Activated CD4-positive, alpha-beta T cell treated with anti-CD3 and anti-CD28 coated beads for 48 hours (primary cell): ENCODE data around the gene CTPS1.

ENCODE experiments used
- DNase-seq: peaks from one replicate; pipeline ENCODE4 v3.0.0-alpha.2; 2020

CTPS1 gene

DNA sequence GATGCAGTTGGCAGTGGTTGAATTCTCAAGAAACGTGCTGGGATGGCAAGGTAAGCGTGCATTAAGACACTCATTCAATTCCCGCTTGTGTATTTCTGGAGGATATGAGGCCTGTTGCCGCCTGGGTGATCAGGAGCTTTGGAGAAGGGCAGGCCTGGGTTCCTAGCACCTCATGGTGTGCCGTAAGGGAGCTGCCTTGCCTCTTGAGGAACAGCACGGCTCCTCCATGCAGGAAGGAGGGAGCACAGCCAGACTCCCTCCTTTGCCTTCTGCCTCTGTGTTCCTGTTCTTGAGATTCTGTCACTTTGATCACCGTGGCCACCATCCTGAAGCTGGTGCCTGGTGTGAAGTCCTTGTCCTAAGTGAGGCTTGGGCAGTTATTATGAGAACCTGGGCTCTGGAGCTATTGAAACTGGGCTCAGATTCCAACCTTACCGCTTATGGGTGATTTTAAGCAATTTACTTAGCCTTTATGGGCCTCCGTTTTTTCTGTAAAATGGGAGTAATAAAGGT lies 23.7 kb downstream of the CTPS1 start:
- no peak for DNase-seq

DNA sequence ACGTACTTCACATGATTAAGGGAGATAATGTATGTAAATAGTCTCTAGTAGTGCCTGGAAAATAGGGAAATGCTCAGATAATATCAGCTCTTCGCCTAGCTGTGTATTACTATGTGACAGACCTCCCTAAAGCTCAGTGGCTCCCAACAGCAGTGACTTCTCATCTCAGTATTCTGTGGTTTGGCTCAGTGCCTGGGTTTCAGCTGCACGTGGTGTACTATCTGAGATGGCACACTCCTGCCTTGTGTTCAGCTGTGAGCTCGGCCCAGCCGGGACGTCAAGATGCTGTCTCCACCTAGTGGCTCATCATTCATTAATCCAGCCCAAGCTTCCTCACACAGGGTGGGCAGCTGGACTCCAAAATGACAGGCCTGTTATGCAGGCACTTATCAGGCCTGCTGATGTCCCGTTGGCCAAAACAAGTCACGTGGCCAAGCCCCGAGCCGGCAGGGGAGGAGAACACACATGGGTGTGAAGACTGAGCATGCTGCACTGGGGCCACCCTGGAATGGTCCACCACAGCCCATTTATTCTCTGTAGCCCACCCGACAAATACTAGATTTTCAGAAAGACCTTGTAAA lies 24.2 kb downstream of the CTPS1 start:
- DNase-seq, result peak; percentile 93

DNA sequence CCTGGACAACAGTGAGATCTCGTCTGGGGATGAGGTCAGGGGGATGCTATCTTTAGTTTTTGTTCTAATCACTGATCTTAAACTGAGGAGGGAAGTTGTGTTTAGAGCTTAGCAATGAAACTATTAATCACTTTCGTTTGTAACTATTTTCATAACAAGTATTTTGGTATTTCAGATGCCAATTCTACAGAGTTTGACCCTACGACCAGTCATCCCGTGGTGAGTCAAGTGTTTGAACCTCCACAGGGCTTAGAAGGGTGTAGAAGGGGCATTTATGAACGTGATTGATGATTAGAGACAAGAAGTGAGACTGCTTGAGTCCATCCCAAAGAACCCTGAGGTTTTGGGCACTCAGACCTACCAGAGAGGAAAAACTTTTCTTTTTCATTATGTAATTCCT lies 26.4 kb downstream of the CTPS1 start:
- DNase-seq, result no peak

DNA sequence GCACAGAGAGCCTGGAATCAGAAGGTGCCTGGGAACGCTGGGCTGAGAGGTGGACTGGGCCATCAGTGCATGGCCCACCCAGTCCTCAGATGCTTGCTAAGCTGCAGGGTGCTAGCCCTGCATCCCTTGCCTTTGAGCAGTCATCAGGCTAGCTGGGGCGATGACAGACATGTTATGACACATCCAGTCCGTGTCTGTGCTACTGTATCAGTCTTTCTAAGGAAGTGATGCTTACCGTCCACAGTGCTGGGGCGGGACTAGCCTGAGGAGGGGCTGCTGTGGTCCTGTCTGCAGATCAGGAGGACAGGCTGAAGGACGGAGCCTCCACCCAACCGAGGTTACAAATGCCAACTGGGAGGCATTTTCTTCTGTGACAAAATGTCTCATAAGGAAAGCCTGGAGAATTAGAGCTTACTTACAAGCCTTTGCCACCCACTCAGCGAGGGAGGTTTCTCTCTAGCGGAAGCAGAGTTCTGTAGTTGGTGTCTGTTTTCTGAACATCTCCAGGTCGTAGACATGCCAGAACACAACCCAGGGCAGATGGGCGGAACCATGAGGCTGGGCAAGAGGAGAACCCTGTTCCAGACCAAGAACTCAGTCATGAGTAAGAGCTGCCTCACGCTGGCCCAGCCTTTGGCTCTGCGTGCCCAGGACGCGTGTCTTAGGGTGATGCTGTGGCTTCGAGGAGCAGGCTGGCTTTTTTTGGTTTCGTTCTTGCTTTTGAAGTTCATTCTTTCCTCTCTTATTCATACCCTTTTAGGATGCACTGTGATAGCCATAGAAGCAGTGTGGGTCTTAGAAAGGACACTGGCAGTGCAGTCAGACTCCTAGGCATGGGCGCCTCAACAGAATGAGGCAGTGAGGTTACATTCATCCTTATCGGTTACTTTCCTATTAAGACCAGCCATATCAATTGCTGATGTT lies 27.7 kb downstream of the CTPS1 start:
- no peak for DNase-seq

DNA sequence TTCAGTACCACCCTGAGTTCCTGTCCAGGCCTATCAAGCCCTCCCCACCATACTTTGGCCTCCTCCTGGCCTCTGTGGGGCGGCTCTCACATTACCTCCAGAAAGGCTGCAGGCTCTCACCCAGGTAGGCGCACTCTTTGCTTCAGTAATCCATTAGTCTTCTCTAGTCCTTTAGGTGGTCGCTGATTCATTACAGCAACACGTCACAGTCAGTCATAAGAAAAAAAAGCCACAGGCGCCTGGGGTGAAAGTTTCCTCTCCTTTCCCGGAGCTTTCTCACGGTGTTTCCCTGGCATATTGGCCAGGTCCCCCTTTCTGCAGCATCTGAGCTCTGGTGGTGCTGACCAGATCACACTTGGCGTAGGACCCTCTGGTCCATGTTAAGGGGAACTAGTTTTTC lies 30.0 kb downstream of the CTPS1 start:
- no peak for DNase-seq

DNA sequence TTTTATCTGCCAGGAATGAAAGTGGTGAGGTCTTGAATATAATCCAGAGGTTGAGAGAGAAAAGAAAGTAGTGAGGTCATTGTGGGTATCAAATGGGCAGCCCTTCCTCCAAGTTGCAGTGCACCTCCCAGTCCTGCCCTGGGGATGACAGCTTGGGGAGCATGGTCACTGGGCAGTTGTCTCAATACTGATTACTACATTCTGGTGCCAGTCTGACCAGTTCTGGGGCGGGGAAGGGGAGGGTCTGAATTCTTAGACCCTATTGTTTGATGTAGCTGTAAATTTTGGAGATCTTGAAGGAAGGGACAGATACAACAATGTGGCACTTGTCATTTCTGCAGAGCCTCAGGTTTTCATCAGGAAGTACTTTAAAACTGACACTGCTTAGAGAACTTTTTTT lies 30.8 kb downstream of the CTPS1 start:
- no peak for DNase-seq

DNA sequence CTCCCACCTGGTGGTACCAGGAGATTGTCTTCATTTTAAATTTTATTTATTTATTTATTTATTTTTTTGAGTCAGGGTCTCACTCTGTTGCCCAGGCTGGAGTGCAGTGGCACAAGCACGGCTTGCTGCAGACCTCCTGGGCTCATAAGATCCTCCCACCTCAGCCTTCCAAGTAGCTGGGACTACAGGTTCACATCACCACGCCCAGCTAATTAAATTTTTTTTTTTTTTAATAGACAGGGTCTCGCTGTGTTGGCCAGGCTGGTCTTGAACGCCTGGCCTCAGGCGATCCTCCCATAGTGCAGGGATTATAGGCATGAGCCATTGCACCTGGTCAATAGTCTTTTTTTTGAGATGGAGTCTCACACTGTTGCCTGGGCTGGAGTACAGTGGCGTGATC lies 33.5 kb downstream of the CTPS1 start:
- DNase-seq, result no peak

DNA sequence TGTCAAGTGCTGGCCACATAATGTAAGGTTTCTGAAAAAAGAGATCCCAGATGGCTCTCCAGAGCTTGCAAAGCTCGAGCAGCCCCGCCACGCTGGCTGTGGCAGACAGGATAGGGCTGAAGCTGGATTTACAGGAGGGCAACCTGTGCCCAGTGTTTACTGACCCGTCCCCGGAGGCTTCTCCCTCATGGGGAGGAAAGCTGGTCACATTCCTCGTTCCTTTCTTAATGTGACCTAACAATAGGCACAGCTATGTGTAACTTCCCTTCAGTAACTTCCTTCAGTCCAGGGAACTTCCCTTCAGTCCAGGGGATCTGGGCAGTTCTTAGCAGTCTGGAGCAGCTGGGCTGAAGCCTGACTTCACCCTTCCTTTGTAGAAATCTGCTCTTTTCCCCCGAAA lies 34.3 kb downstream of the CTPS1 start:
- no peak for DNase-seq

DNA sequence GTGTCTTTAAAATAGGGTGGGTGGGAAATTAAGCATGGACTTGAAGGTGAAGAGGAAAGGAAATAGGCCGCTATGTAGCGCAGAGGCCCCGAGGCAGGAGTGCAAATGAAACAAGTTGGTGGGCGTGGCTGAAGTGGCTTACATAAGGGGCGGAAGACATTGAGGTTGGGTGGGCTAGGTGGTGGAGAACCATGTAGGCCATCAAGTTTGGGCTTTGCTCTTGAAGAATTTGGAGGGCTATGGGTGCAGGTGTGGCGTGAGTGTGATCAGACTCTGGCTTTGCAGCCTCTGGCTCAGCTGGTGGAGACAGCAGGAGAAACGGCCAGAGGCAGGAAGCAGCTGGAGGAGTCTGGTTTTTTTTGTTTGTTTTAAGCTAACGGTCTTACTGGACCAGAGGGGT lies 35.4 kb downstream of the CTPS1 start:
- no peak for DNase-seq

DNA sequence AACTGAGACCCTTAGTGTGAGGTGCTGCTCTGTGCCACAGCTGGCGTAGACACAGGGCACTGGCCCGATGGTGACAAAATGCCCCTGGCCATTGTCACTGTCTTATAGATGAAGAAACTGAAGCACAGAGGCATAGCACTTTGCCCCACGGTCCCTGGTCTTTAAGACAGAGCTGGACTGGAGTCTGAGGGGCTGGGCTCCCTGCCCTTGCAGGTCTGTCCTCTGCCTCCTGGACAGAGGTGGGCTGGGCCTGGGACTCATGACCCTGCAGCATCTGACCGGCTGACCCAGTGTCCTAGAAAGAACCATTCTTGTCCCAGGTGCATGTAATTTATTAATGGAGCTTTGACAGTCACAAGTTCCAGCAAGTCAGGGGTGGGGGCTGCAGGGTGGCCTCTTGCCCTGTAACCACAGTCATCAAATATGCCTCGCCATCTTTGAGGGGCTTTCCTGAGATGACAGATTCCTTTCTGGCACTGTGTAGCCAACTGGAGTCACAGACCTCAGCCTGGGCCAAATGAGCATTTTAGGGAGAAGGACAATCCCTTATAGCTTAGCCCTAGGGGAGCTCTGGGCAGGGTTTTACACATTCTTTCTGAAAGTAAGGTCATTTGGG lies 35.9 kb downstream of the CTPS1 start:
- DNase-seq, result no peak

DNA sequence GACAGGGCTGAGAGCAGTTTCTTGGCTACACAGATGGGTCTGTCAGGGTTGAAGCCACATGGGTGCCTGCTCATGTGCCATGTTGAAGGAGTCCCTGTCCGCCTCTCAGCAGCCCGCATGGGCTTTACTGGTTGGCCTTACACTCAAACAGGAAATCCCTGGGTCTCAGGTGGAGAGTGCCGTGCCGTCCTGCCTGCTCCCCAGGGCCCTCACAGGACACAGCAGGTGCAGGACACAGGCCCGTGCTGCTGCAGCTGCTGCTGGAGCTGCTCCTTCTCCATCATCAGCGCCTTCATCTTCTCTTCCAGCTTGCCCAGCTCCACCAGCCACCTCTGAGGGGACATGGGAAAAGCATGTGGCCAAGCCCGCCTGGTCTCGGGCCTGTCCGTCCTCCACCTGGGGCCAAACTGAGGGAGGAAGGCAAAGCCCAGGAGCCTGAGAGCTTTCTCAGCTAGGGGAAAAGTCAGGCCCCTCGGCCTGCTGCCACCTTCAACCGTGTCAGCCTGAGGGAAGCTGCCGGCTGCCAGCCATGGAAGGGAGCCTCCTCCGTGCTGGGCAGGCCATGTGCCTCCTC lies 36.5 kb downstream of the CTPS1 start:
- DNase-seq, result no peak

DNA sequence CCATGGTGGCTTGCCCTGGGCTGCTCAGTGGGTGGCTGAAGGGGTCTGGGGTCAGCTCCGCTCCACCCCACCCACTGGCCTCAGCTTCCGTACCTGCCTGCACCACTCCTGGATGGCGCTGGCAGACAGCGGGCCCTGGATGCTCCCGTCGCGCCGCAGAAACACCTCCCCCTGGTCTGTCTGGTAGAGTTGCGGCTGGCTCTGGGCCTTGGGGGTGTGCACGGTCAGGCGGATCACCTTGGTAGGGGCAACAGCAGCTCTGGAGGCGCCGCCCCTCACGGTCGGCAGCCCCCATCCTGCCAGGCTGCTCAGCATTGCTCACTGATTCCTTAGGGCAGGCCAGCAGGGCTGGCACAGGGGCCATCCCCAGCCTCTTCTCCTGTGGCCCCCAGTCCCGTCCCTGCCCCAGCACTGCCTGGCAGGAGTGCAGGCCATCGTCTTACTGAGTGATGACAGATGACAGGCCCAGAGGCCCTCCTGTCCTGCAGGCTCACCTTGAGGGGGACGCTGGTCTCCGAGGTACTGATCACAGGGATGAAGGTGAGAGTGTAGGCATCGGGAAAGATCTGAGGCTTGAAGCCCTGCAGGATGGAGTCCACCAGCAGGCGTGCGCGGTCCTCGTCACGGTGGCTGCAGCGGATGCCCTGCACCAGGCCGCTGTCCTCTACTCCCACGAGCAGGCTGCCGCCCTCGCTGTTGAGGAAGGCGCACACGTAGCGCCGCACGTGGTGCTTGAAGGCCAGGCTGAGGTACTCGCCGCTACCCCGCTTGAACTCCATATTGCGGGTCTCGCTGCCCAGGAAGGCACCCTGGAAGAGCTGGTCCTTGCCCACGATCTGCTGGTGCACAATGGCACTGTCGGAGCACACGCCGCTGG lies 37.9 kb downstream of the CTPS1 start:
- no peak for DNase-seq

DNA sequence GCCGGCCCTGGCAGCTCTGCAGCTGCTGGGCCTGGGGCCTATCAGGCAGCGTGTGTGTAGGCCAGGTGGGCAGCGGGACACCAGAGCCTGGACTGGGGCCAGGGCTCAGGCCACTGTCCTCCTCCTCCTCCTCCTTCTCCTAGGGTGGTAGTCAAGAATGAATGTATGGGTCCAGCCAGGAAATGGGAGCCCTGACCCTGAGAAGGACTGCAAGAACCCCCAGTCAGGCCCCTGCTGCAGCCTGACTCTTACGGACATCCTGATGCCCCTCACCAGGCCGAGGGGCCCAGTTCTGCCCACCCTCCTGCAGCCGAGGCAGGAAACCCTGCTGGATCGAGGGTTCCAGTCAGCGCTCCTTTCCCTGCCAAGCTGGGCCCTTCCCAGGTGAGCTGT lies 38.5 kb downstream of the CTPS1 start:
- no peak for DNase-seq

DNA sequence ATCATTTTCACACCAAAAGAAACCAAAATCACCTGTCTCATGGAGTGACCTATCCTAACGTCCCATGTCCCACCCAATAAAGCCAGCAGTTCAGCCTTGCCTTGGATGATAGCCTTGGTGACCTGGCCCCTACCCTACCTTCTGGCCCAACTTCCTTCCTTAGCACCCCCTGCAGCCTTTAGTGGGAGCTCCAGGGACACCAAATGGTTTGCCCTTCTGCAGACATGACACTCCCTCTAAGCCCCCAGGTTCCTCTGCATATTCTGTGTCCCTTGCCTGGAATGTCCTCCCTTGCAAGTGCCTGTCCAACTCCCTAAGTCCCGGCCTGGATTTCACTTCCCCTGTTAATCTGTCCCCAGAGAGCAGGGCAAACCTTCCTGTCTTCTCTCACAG lies 39.9 kb downstream of the CTPS1 start:
- DNase-seq, result no peak

DNA sequence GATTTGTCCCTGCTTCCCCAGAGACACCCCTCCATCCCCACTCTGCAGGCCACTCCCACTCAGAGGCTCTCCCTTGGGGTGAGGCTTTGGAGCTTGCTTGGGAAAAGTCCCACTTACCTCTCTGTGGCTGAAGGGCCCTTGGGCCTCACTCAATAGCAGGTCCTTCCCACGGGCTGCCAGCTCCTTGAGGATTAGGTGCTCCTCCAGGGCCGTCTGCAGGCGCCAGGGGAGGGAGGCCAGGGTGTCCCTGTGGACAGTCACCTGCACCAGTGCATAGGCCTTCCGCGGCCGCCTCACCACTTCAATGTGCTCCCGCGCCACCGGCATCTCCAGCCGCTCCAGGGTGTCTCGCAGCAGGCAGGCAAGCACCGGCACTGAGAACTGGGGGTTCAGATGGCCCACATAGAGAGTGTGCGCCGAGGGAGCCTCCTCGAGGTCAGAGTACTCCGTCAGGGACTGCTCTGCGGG lies 40.6 kb downstream of the CTPS1 start:
- DNase-seq, result no peak

DNA sequence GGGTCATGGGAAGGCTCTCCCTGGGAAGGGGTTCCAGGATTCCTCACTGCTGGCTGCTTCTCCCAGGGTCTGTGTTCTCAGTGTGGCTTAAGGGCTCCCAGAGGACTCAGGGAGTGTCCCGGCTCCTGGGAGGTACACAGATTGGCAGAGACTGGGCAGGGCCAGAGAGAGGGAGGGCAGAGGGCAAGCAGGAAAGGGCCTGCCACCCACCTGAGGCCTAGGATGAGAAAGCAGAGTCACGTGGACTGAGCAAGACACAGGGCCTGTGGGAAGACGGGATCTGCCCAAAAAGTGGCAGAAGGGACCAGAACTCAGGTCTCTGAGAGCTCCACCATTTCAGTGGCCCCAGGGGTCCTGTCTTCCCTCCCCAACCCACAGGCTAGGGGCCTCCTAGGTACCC lies 41.2 kb downstream of the CTPS1 start:
- no peak for DNase-seq

DNA sequence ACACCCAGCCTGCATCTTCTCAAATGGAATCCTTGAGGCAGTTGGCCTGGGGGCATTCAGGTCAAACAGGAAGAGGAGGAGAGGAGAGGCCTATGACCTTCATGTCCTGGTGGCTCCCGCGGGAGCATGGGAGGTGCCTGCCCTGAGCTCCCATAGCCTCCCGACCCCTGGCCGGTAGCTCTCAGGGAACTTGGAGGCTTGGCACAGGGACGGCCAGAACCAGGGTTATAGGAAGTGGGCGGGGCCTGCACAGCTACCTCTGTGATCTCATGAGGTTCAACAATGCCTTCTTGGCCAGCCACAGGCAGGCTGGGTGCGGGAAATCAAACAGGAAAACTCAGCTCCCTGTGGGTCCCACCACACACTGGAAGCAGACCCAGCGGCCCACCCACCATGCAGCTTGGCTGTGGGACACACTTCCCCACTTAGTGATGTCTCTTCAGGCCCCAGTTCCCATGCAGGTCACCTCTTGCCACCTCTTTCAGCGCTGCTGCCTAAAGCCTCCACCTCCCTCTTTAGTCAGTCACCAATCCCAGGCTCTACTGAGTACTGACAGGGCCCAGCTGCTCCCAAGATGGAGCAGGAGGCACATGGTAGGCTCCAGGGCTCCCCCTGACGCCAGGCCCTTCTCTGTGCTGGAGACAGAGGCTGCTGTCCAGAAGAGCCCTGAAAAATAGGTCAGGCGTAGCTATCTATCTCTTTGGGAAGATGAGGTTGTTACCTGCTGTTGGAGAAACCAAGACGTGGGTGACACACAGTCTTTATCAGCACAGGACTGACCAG lies 42.2 kb downstream of the CTPS1 start, which contains the start of gene SLFNL1:
Gene SLFNL1, minus strand, starts transcription at position 200 of the 783 bp plus-strand sequence. CDS start 1,065 bp downstream, outside the sequence.
- no peak for DNase-seq

DNA sequence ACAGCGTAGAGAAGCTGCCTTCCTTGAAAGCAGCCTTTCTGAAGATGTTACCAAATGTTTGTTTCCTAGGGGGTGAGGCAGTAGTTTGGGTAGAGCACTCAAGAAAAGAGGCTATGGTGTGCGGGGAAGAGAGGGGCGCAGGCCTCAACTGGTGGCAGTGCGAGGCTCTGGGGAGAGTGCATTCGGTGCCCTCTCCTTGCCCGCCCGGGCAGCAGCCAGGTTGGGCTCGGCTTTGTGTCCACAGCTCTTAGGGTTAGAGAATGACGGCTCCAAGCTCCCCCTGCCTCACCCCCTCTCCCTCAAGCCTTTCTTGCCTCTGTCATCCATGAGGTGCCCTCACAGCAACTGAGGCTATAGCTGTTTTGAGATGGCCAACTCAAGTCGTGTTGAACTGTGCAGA lies 42.9 kb downstream of the CTPS1 start:
- no peak for DNase-seq

DNA sequence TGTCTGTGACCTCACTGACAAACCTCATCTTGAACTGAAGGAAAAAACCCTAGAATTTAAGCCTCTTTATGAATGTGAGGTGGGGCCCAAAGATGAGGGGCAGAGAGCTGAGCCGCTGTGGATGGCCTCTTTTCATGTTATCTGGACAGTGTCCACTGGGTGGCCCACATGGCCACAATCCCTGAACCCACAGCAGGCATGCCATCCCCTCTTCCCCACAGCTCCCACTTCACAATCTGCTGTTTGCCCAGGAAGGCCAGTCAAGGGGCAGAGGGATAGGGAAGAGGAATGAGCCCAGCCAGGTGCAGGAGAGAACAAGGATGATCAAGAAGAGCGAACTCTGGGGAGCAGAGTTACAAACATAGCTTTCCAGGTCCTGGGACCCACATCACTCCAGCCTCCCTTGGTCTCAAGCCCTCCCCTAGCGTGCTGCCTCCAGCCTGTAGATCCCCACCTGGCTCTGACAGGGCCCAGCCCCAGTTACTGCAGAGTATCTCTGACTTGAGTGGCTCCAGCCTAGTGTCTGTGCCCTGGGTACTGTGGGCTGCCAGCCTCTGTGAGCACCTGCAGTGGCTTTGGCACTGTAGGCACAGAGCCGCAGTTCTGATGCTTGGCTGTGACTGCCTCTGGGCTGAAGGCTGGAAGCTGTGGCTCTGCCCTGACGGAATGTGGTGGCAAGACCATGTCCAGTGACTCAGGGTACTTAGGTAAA lies 43.9 kb downstream of the CTPS1 start:
- DNase-seq, result no peak

DNA sequence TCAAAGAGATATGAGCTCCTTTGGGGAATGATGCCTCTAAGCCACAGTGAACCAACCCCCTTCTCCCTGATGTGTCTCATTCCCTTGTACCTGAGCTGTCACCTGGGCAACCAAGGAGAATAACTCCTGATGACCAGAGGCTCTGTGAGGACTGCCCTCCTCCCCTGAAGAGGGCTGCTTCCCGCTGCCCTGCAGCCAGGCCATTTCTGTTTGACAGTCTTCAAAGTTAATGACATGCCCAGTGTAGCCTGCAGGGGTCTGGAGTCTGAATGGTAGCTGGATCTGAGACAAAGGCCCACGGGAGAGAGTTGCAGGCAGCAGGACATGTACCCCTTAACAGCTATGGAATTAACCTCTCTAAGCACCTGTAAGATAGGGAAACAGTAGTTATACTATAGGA lies 45.5 kb downstream of the CTPS1 start:
- DNase-seq, result no peak
